GM10266 (cell line): ENCODE data around the gene ME1.
"Not testable (repeated sequence)": the region's sequence is repeated elsewhere in the genome, so short reads cannot be mapped to it uniquely, and the experiment has no call there.

Source experiments
- DNase-seq: peaks from one replicate; pipeline ENCODE4 v3.0.0; 2012; ENCODE audit errors: extremely low spot score
- TF ChIP-seq, protein P1 (sequence below): IDR thresholded peaks from 2 replicates; pipeline ENCODE4 v1.5.1; 2012; ENCODE audit warnings: mild to moderate bottlenecking, low read depth; ENCODE audit not compliant: control insufficient read depth, insufficient read depth; ENCODE audit errors: missing control alignments

The ME1 gene

DNA sequence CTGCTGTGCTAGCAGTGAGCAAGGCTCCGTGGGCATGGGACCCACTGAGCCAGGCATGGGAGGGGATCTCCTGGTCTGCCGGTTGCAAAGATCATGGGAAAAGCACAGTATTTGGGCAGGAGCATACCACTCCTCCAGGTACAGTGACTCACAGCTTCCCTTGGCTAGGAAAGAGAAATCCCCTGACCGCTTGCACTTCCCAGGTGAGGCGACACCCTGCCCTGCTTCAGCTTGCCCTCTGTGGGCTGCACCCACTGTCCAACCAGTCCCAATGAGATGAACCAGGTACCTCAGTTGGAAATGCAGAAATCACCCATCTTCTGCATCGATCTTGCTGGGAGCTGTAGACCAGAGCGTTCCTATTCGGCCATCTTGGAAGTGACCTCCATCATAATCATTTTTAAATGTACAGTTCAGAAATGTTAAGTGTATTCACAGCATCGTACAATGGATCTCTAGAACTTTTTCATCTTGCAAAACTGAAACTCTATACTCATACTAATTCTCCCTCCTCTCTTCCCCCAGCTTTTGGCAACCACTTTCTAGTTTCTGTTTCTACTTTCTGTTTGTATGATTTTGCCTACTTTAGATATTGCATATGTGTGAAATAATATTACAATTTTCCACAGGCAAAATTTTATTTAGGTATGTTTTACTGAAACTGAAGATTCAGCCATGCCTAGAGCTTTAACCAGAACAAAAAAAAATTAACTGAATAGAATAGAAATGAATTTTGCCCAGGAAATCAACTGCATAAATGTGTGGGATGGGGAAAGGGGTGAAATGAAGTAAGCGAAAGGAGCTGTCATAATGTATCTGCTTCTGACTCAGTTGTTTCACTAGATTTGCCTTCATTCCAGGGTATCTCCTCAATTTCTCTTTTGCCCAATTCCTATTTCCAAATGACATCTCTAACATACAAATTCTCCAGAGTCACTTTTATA lies 137.7 kb downstream of the ME1 start:
- TF ChIP-seq, protein P1, sequence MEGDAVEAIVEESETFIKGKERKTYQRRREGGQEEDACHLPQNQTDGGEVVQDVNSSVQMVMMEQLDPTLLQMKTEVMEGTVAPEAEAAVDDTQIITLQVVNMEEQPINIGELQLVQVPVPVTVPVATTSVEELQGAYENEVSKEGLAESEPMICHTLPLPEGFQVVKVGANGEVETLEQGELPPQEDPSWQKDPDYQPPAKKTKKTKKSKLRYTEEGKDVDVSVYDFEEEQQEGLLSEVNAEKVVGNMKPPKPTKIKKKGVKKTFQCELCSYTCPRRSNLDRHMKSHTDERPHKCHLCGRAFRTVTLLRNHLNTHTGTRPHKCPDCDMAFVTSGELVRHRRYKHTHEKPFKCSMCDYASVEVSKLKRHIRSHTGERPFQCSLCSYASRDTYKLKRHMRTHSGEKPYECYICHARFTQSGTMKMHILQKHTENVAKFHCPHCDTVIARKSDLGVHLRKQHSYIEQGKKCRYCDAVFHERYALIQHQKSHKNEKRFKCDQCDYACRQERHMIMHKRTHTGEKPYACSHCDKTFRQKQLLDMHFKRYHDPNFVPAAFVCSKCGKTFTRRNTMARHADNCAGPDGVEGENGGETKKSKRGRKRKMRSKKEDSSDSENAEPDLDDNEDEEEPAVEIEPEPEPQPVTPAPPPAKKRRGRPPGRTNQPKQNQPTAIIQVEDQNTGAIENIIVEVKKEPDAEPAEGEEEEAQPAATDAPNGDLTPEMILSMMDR, result no peak
- DNase-seq, result peak; percentile 11

DNA sequence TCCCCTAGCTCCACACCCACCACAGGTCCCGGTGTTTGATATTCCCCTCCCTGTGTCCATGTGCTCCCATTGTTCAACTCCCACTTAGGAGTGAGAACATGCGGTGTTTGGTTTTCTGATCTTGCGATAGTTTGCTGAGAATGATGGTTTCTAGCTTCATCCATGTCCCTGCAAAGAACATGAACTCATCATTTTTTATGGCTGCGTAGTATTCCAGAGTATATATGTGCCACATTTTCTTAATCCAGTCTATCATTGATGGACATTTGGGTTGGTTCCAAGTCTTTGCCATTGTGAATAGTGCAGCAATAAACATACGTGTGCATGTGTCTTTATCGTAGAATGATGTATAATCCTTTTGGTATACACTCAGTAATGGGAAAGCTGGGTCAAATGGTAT lies 143.6 kb downstream of the ME1 start:
- DNase-seq, result not testable (repeated sequence)

DNA sequence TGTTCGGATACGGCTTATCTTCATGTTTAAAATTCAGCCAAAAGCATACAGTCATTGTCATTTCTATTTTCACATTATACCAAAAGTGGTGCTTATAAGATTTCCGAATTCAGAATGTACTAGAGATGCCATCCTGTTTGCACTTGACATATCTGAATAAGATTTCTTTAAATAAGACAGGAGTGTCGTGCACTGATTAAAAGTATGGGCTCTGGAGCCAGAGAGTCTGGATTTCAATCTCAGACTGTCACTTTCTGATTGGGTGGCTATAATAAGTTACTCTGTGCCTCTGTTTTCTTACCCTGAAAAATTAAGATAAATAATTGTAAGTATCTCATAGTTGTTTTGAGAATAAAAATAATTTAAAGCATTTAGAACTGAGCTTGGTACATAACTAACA lies 144.9 kb downstream of the ME1 start:
- DNase-seq, result no peak
- TF ChIP-seq, protein P1, result no peak

DNA sequence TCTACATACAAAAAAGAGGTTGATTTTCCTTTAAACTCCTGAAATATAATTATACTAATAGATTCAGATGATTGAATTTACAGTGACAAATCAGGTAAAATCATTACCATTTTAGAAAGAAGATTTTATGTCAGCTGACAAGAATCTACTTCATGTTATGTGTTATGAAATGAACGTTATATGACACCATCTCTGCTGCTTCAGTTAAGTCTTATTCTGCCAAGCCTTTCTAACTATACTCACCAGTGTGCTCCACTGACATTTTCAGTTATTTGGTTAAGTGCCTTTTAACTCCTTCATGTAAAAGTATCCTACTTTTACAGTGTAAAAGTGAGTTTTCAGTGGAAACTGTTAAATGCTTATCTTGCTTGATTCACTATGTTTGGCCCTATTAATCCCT lies 157.3 kb downstream of the ME1 start:
- DNase-seq, result no peak
- TF ChIP-seq, protein P1, result no peak

DNA sequence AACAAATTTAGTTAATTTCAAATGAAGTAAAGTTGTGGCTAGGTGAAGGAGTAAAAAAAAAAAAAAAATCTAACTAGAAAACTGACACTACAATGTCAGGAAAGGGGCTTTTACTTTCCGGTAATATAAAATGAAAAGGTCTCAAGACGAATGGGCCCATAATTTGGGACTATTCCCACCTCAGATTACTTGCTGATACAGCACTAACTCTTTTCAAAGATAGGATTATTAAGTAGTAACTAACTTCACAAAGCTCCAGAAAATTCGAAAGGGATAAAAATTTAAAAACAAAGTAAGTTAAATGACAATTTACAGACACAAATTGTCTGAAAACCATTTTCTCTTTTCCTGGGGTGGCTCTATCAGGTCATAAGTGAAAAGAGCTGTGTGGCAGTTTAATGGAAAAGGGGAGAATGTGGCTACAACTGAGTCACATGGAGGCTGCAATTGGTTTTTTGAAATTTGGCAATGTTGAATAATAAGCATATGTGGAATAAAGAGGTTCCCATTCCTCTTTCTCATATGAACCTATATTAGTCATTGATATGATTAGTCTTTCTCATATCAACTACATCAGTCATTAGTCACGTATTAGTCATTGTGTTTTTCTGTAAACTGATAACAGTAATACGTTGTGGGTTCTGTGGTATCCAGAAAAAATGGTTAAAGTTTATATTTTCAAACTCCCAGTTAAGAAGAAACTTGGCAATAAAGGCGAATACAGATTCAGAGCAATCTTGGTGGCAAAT lies 159.7 kb downstream of the ME1 start:
- DNase-seq, result no peak
- TF ChIP-seq, protein P1, result no peak

GRCh38 chr6:83265384-83265783 lies 165.5 kb downstream of the ME1 start:
- no peak for DNase-seq
- TF ChIP-seq, protein P1, result no peak

DNA sequence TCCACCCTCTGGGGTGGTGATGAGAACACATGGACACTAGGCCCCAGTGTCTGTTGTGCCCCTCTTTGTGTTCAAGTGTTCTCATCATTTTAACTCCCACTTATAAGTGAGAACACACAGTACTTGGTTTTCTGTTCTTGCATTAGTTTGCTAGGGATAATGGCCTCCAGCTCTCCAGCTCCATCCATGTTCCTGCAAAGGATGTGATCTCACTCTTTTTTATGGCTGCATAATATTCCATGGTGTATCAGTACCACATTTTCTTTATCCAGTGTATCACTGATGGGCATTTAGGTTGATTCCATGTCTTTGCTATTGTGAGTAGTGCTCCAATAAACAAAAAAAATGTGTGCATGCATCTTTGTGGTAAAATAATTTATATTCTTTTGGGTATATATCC lies 170.3 kb downstream of the ME1 start:
- DNase-seq, result no peak
- TF ChIP-seq, protein P1, result no peak
